CD14-positive monocyte (primary cell): ENCODE results near the gene C4orf36. TPM values are rescaled to one million over a fixed set of nuclear protein-coding genes. Genes with fewer than 3 reads are reported as not detected.

Experiments used
- DNase-seq, 3 donors: peaks; one replicate each; pipeline ENCODE4 v3.0.0-alpha.2; 2011 to 2022
- H2AFZ ChIP-seq: 2 replicates; pipeline ENCODE4 v1.6.0; 2012; ENCODE audit warnings: mild to moderate bottlenecking, low read depth, low read length, inconsistent platforms; ENCODE audit not compliant: insufficient read depth, poor library complexity, severe bottlenecking
- H3K27ac ChIP-seq, 2 donors: 1 replicate in 1 of 2; 2 replicates in 1 of 2; pipeline ENCODE4 v1.5.1; 2012 to 2013; ENCODE audit warnings: low read length in 2 of 2, control low read depth in 1 of 2, inconsistent platforms in 1 of 2, low read depth in 1 of 2, mild to moderate bottlenecking in 1 of 2
- H3K27me3 ChIP-seq, 2 donors: one replicate each; pipeline versions ENCODE4 v1.6.0 to v1.6.1; 2011 to 2013; ENCODE audit warnings: low read length in 2 of 2; ENCODE audit not compliant: control insufficient read depth in 2 of 2, insufficient read depth in 2 of 2
- H3K36me3 ChIP-seq, 2 donors: replicated peaks in 1 of 2; 1 replicate in 1 of 2; 2 replicates in 1 of 2; pipeline versions ENCODE4 v1.5.1 to v1.6.1; 2012 to 2013; ENCODE audit warnings: low read length in 2 of 2, control low read depth in 1 of 2, inconsistent platforms in 1 of 2, mild to moderate bottlenecking in 1 of 2; ENCODE audit not compliant: insufficient read depth in 2 of 2, control insufficient read depth in 1 of 2
- H3K4me1 ChIP-seq, 2 donors: 1 replicate in 1 of 2; 2 replicates in 1 of 2; pipeline versions ENCODE4 v1.5.1 to v1.6.1; 2012 to 2013; ENCODE audit warnings: low read length in 2 of 2, control low read depth in 1 of 2, inconsistent platforms in 1 of 2, mild to moderate bottlenecking in 1 of 2, moderate library complexity in 1 of 2; ENCODE audit not compliant: insufficient read depth in 2 of 2, control insufficient read depth in 1 of 2
- H3K4me2 ChIP-seq: replicated peaks from 2 replicates; pipeline ENCODE3; 2012; ENCODE audit warnings: low read length, moderate library complexity, mild to moderate bottlenecking; ENCODE audit not compliant: poor library complexity, severe bottlenecking; ENCODE audit errors: extremely low read depth
- H3K4me3 ChIP-seq, 3 experiments: fragments of 200-600 bp in 1 of 3; sonication (generic) in 1 of 3; replicated peaks in 1 of 3; 1 replicate in 2 of 3; 2 replicates in 1 of 3; pipeline ENCODE4 v1.5.1; 2011 to 2013; ENCODE audit warnings: low read length in 3 of 3, mild to moderate bottlenecking in 3 of 3, control low read depth in 2 of 3, low read depth in 2 of 3, inconsistent platforms in 1 of 3, moderate library complexity in 1 of 3
- H3K79me2 ChIP-seq: 2 replicates; pipeline ENCODE4 v1.6.0; 2012; ENCODE audit warnings: mild to moderate bottlenecking, control low read depth, inconsistent platforms, low read length, moderate library complexity; ENCODE audit not compliant: insufficient read depth
- H3K9ac ChIP-seq: 2 replicates; pipeline ENCODE4 v1.6.0; 2017; ENCODE audit warnings: low read length, mild to moderate bottlenecking; ENCODE audit not compliant: insufficient read depth, poor library complexity, severe bottlenecking
- H3K9me3 ChIP-seq, 2 donors: replicated peaks in 1 of 2; 1 replicate in 1 of 2; 2 replicates in 1 of 2; pipeline versions ENCODE4 v1.5.1 to v1.6.1; 2012 to 2013; ENCODE audit warnings: low read length in 2 of 2, control low read depth in 1 of 2; ENCODE audit not compliant: control insufficient read depth in 1 of 2, insufficient read depth in 1 of 2
- H4K20me1 ChIP-seq: 2 replicates; pipeline ENCODE4 v1.6.0; 2012; ENCODE audit warnings: mild to moderate bottlenecking, low read length, control low read depth, moderate library complexity; ENCODE audit not compliant: insufficient read depth
- H3K27ac Mint-ChIP-seq, 7 donors: one replicate each; pipeline ENCODE4 v1.8.0; 2020; ENCODE audit warnings: mild to moderate bottlenecking in 7 of 7, mixed read lengths in 7 of 7, moderate library complexity in 6 of 7, inconsistent platforms in 2 of 7
- H3K27me3 Mint-ChIP-seq, 3 donors: one replicate each; pipeline ENCODE4 v1.8.0; 2021 to 2022; ENCODE audit warnings: low read depth in 3 of 3, mild to moderate bottlenecking in 3 of 3, mixed read lengths in 3 of 3, moderate library complexity in 3 of 3, inconsistent platforms in 1 of 3
- H3K36me3 Mint-ChIP-seq, 2 donors: one replicate each; pipeline ENCODE4 v1.8.0; 2020; ENCODE audit warnings: mixed read lengths in 2 of 2, inconsistent platforms in 1 of 2, mild to moderate bottlenecking in 1 of 2
- H3K4me1 Mint-ChIP-seq: one replicate; pipeline ENCODE4 v1.8.0; 2020; ENCODE audit warnings: mild to moderate bottlenecking, mixed read lengths
- H3K4me3 Mint-ChIP-seq, 2 donors: one replicate each; pipeline ENCODE4 v1.8.0; 2020; ENCODE audit warnings: mild to moderate bottlenecking in 2 of 2, mixed read lengths in 2 of 2, moderate library complexity in 1 of 2
- H3K9me3 Mint-ChIP-seq, 7 donors: one replicate each; pipeline ENCODE4 v1.8.0; 2020 to 2022; ENCODE audit warnings: mixed read lengths in 7 of 7, mild to moderate bottlenecking in 6 of 7, moderate library complexity in 6 of 7, inconsistent platforms in 2 of 7
- WGBS: methylation state at CpG from one replicate; pipeline ENCODE4 v1.1.5; 2013; ENCODE audit warnings: missing lambda C conversion rate; ENCODE audit not compliant: insufficient coverage; 5-methylcytosine and 5-hydroxymethylcytosine counted together
- intact Hi-C, 2 donors: fragments of 100-400 bp; cut with micrococcal nuclease; formaldehyde crosslinking; loops; one replicate each; pipeline versions ENCODE4 v1.15.0 to v1.15.1; 2023
- polyA plus RNA-seq, 3 donors: library from polyadenylated mRNA; depleted of rRNA in 1 of 3; unstranded in 2 of 3; stranded (reverse) in 1 of 3; fragments of 300-500 nt in 2 of 3; fragments of >200 nt in 1 of 3; fragmentation: Illumina TruSeq in 2 of 3; gene quantifications; 1 replicate in 2 of 3; 2 replicates in 1 of 3; pipeline ENCODE4 v1.2.3, GENCODE V29; 2012 to 2021
- TF ChIP-seq, protein P1 (sequence below): fragments of 200-600 bp; IDR thresholded peaks from one replicate; pipeline ENCODE4 v1.8.0; 2022; ENCODE audit warnings: antibody characterized with exemption, mild to moderate bottlenecking

Gene C4orf36
- polyA plus RNA-seq, 3 donors, result 0.14 TPM; not detected in 2

DNA sequence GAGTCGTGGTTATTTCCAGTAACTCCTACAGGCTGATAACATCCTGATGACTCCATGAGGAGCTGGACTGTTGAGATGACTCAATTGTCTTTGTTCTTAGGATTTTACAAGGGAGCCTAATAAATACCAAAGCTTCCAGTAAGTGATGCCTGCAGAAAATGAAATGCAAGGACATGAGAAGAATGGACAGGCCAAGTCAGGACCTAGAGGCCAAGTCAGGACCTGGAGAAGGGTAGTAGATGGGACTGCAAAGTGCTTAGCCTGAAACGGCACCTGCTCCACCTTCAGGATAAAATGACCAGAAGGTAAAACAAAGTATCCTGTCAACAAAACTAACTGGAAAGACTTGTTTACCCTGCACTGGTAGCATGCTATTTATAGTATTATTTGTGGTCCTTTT lies 36.6 kb downstream of the C4orf36 start:
- Histone ChIP-seq H3K4me1 (no peaks in the 10 kb centered on the region), H3K79me2 (no peaks in the 10 kb centered on the region), H3K4me2 (no peak overlapping the region), H3K27ac (no peak overlapping the region), H3K9ac (no peak overlapping the region), H3K36me3 (no peaks in the 10 kb centered on the region), H3K9me3 (no peaks in the 10 kb centered on the region), H2AFZ (no peak overlapping the region), H3K4me3 (no peak overlapping the region), H3K27me3 (no peaks in the 10 kb centered on the region), H4K20me1 (no peaks in the 10 kb centered on the region)
- H3K27me3 Mint-ChIP-seq, result no peaks in the 10 kb centered on the region
- H3K4me1 Mint-ChIP-seq, result no peaks in the 10 kb centered on the region
- H3K27ac Mint-ChIP-seq, result no peak overlapping the region
- no peak overlapping the region for H3K4me3 Mint-ChIP-seq
- no peak for DNase-seq
- H3K9me3 Mint-ChIP-seq, result peaks cover 0 to 4% (median 0%) of the 10 kb centered on the region in 7 donors
- WGBS, result no CpG with 5 or more reads among the region's 2 CpGs
- H3K36me3 Mint-ChIP-seq, result no peaks in the 10 kb centered on the region
- intact Hi-C loops, result no loop called here
- TF ChIP-seq, protein P1, sequence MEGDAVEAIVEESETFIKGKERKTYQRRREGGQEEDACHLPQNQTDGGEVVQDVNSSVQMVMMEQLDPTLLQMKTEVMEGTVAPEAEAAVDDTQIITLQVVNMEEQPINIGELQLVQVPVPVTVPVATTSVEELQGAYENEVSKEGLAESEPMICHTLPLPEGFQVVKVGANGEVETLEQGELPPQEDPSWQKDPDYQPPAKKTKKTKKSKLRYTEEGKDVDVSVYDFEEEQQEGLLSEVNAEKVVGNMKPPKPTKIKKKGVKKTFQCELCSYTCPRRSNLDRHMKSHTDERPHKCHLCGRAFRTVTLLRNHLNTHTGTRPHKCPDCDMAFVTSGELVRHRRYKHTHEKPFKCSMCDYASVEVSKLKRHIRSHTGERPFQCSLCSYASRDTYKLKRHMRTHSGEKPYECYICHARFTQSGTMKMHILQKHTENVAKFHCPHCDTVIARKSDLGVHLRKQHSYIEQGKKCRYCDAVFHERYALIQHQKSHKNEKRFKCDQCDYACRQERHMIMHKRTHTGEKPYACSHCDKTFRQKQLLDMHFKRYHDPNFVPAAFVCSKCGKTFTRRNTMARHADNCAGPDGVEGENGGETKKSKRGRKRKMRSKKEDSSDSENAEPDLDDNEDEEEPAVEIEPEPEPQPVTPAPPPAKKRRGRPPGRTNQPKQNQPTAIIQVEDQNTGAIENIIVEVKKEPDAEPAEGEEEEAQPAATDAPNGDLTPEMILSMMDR, result no peak

GRCh38 chr4:86853209-86853608 lies 39.0 kb downstream of the C4orf36 start:
- no peak overlapping the region for H3K4me2 ChIP-seq
- no peaks in the 10 kb centered on the region for H3K36me3 ChIP-seq
- Mint-ChIP-seq H3K27me3 (peaks cover 0 to 2% (median 0%) of the 10 kb centered on the region in 3 donors), H3K36me3 (no peaks in the 10 kb centered on the region), H3K4me3 (no peak overlapping the region), H3K27ac (no peak overlapping the region), H3K9me3 (peaks cover 0 to 4% (median 0%) of the 10 kb centered on the region in 7 donors), H3K4me1 (no peaks in the 10 kb centered on the region)
- H3K9ac ChIP-seq, result no peak overlapping the region
- WGBS, result no CpG with 5 or more reads among the region's 5 CpGs
- no peaks in the 10 kb centered on the region for H3K79me2 ChIP-seq
- no peak overlapping the region for H3K4me3 ChIP-seq
- H4K20me1 ChIP-seq, result no peaks in the 10 kb centered on the region
- intact Hi-C loops, result no loop called here
- H2AFZ ChIP-seq, result no peak overlapping the region
- no peak overlapping the region for H3K27ac ChIP-seq
- TF ChIP-seq, protein P1, result no peak
- no peaks in the 10 kb centered on the region for H3K4me1 ChIP-seq
- H3K27me3 ChIP-seq, result no peaks in the 10 kb centered on the region
- no peaks in the 10 kb centered on the region for H3K9me3 ChIP-seq
- DNase-seq, result no peak
